ENCODE measurements around the gene RABL6.

The RABL6 gene

DNA sequence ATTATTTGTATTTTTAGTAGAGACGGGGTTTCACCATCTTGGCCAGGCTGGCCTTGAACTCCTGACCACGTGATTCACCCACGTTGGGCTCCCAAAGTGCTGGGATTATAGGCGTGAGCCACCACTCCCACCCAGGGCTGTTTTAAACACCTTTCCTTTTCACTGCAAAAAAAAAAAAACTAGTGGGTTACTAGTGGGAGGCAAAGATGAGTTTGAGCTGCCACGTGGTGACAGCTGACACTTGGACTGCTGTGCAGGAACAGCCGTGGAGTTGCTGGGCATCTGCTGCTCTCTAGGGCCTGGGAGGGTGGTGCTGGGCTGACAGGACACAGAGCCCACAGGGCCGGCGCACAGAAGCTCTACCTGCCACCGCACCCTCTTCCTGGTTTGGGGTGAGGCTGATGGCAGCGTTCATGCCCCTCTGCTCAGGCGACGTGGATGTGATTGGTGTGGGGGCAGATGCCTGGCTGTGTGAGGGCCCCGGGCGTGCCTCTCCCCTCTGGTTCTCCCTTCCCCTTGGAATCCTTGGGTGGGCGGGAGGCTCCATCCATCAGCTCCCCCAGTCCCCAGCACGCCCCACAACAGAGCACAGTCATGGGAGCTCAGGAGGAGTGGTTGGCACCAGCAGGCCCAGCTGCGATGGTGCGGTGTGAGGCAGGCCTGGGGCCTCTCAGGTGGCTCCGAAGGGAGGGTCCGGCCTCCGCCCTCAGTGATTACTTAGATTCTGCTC, 16.9 kb downstream of the RABL6 start:
- Histone ChIP-seq H3K9me3 (ENCODE audit: control insufficient read depth, insufficient read depth, low read depth, low read length) (no peaks in the 10 kb centered on the region), H3K4me3 (ENCODE audit: low read depth, low read length) (no peak overlapping the region), H3K4me1 (ENCODE audit: control insufficient read depth, insufficient read depth, low read length) (no peaks in the 10 kb centered on the region), H3K27ac (ENCODE audit: extremely low read depth, low read depth, low read length) (no peak overlapping the region), H3K36me3 (ENCODE audit: control insufficient read depth in 2 of 2, insufficient read depth in 1 of 2, low read length in 2 of 2) (peaks cover 3 to 65% of the 10 kb centered on the region in 2 experiments; a peak in 2 of 3 replicates)
- ChIA-PET CTCF (interaction anchor here (1.3 to 3.6 kb wide), 2 partner anchors 16 to 18 kb away, joined by 3 to 14 read pairs; partner anchors contain the start of gene AJM1), POLR2A (interaction anchor here (0.5 to 1.4 kb wide), 3 partner anchors 24 to 210 kb away, joined by 3 to 4 read pairs (median 4); no protein-coding TSS in a partner anchor)
- peak; percentile 34; the same call in 1 of the 2 replicates for TF ChIP-seq ZFHX2 (tag by site-specific recombination; conservative IDR thresholded peaks at IDR 0.05)
- no peak for TF ChIP-seq ZNF701 (tag by site-specific recombination; IDR thresholded peaks at IDR 0.05)

DNA sequence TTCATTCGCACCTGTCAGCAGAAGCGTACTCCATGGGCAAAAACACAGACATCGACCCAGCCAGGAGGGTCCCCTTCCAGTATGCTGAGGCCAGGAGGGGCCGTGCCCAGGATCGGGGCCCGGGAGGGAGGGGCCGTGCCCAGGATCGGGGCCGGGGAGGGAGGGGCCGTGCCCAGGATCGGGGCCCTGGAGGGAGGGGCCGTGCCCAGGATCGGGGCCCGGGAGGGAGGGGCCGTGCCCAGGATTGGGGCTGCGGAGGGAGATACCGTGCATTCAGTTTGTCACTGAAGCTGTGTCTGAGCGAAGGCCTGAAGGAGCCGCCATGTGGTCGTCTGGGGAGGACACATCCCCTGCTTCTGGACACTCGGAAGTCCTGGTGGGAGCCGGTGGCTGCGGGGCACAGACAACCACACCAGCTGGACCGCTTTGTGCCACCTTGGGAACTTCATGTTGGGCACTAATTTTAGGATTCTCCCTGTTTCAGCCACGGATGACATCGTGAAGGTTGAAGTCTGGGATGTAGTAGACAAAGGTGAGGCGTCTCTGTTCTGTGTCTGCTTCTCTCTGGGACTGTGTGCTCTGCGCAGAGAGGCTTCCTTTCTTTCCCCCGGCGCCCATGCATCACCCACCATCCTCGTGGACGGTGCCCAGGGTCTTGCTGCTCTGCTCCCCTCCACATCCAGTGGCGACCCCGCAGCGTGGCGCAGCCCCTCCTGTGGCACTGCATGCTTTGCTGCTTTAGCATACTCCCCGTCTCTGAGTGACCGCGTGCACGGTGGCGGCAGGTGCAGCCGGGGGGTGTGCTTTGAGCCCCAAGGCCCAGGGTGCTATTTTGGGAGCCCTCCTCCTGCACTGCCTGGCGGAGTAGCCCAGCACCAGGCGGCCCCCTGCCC, 17.8 kb downstream of the RABL6 start:
- ChIA-PET POLR2A (interaction anchor here (0.5 kb wide), 2 partner anchors 69 to 209 kb away, joined by 4 read pairs; no protein-coding TSS in a partner anchor), CTCF (interaction anchor here (0.6 to 3.6 kb wide), 4 partner anchors 17 to 120 kb away, joined by 3 to 14 read pairs (median 3); partner anchors contain the start of gene AJM1)
- Histone ChIP-seq H3K4me1 (ENCODE audit: control insufficient read depth, insufficient read depth, low read length) (no peaks in the 10 kb centered on the region), H3K4me3 (ENCODE audit: low read depth, low read length) (no peak overlapping the region), H3K27ac (ENCODE audit: extremely low read depth, low read depth, low read length) (no peak overlapping the region), H3K36me3 (ENCODE audit: control insufficient read depth in 2 of 2, insufficient read depth in 1 of 2, low read length in 2 of 2) (peaks cover 0 to 74% of the 10 kb centered on the region in 2 experiments; a peak in 2 of 3 replicates), H3K9me3 (ENCODE audit: control insufficient read depth, insufficient read depth, low read depth, low read length) (no peaks in the 10 kb centered on the region)
- TF ChIP-seq MEIS1 (CRISPR knock-in tag; IDR thresholded peaks at IDR 0.05; ENCODE audit: borderline replicate concordance) = no peak

DNA sequence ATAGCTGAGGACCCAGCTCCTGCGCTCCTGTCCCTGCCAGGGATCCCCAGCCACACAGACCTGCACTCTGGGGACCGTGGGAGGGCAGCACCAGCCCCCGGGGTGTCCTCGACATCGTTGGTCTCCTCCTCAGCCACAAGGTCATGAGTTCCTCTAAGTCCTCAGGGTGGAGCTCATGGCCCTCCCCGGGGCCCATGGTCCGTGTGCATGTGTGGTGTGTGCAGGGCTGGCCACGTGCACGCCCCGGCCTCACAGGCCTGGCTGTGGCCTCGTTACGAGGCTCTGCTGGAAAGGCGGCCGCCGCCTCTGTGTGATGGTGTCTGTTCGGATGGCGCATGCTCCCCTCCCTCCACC, 18.4 kb downstream of the RABL6 start:
- CTCF ChIA-PET = interaction anchor here (0.6 to 1.3 kb wide), 4 partner anchors 16 to 121 kb away, joined by 3 read pairs; partner anchors contain the start of genes AJM1 and RABL6
- TF ChIP-seq MYNN (tag by site-specific recombination; IDR thresholded peaks at IDR 0.05; ENCODE audit: borderline replicate concordance) = no peak
- TF ChIP-seq SCRT1 (tag by site-specific recombination; IDR thresholded peaks at IDR 0.05; ENCODE audit: borderline replicate concordance) = no peak
- no peak for TF ChIP-seq ZNF350 (tag by site-specific recombination; IDR thresholded peaks at IDR 0.05)
- TF ChIP-seq ZNF701 (tag by site-specific recombination; IDR thresholded peaks at IDR 0.05) = no peak
- TF ChIP-seq, protein P1, sequence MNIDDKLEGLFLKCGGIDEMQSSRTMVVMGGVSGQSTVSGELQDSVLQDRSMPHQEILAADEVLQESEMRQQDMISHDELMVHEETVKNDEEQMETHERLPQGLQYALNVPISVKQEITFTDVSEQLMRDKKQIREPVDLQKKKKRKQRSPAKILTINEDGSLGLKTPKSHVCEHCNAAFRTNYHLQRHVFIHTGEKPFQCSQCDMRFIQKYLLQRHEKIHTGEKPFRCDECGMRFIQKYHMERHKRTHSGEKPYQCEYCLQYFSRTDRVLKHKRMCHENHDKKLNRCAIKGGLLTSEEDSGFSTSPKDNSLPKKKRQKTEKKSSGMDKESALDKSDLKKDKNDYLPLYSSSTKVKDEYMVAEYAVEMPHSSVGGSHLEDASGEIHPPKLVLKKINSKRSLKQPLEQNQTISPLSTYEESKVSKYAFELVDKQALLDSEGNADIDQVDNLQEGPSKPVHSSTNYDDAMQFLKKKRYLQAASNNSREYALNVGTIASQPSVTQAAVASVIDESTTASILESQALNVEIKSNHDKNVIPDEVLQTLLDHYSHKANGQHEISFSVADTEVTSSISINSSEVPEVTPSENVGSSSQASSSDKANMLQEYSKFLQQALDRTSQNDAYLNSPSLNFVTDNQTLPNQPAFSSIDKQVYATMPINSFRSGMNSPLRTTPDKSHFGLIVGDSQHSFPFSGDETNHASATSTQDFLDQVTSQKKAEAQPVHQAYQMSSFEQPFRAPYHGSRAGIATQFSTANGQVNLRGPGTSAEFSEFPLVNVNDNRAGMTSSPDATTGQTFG (tag by site-specific recombination; IDR thresholded peaks at IDR 0.05; ENCODE audit: borderline replicate concordance) = no peak
- TF ChIP-seq ZNF530 (tag by site-specific recombination; IDR thresholded peaks at IDR 0.05; ENCODE audit: low read depth) = no peak
- no peak for TF ChIP-seq ZNF560 (tag by site-specific recombination; IDR thresholded peaks at IDR 0.05; ENCODE audit: borderline replicate concordance)
- TF ChIP-seq TCF7L2 (IDR thresholded peaks at IDR 0.05; ENCODE audit: borderline replicate concordance, low read depth, low read length) = no peak
- no peak for TF ChIP-seq ZNF221 (tag by site-specific recombination; IDR thresholded peaks at IDR 0.05; ENCODE audit: borderline replicate concordance)
- TF ChIP-seq ZNF768 (tag by site-specific recombination; IDR thresholded peaks at IDR 0.05) = no peak
- no peak for TF ChIP-seq ZNF426 (tag by site-specific recombination; IDR thresholded peaks at IDR 0.05)
- no peaks in the 10 kb centered on the region for H3K4me1 ChIP-seq (ENCODE audit: control insufficient read depth, insufficient read depth, low read length)
- H3K36me3 ChIP-seq (ENCODE audit: control insufficient read depth in 2 of 2, insufficient read depth in 1 of 2, low read length in 2 of 2) = peaks cover 0 to 76% of the 10 kb centered on the region in 2 experiments; a peak in 1 of 3 replicates
- no peaks in the 10 kb centered on the region for H3K9me3 ChIP-seq (ENCODE audit: control insufficient read depth, insufficient read depth, low read depth, low read length)
- no peak overlapping the region for H3K4me3 ChIP-seq (ENCODE audit: low read depth, low read length)
- POLR2A ChIA-PET = no interaction called here
- H3K27ac ChIP-seq (ENCODE audit: extremely low read depth, low read depth, low read length) = no peak overlapping the region
